Brain microvascular endothelial cell (primary cell): ENCODE measurements around the gene KCNT1.

Experiments
- DNase-seq: peaks from one replicate; pipeline ENCODE4 v3.0.0-alpha.2; 2020
- H3K27ac ChIP-seq: fragments of 250-450 bp; sonication (Bioruptor Pico); 2 replicates; pipeline ENCODE4 v1.5.1; 2020; ENCODE audit warnings: mild to moderate bottlenecking, moderate library complexity
- H3K27me3 ChIP-seq: fragments of 250-450 bp; sonication (Bioruptor Pico); replicated peaks from 2 replicates; pipeline ENCODE4 v1.5.1; 2020; ENCODE audit warnings: mild to moderate bottlenecking
- H3K36me3 ChIP-seq: fragments of 250-450 bp; sonication (Bioruptor Pico); replicated peaks from 2 replicates; pipeline ENCODE4 v1.5.1; 2020; ENCODE audit warnings: mild to moderate bottlenecking
- H3K4me3 ChIP-seq: 2 replicates; pipeline ENCODE4 v1.5.1; 2011; ENCODE audit warnings: low read depth, mild to moderate bottlenecking, control low read depth, low read length, moderate library complexity
- CTCF ChIP-seq: IDR thresholded peaks from 2 replicates; pipeline ENCODE4 v1.5.1; 2011; ENCODE audit warnings: low read depth, mild to moderate bottlenecking, moderate library complexity, low read length, control low read depth, inconsistent platforms; ENCODE audit errors: missing control alignments
- in situ Hi-C: cut with HindIII; loops from 2 replicates; pipeline ENCODE4 v1.10.0; 2017; ENCODE audit warnings: low sequenced_read_pairs, low pct_ligation_motif_present

Gene KCNT1

GRCh38 chr9:135696446-135696845, 5.5 kb upstream of the KCNT1 start:
- no peaks in the 10 kb centered on the region for H3K27me3 ChIP-seq

GRCh38 chr9:135697226-135697625, 4.8 kb upstream of the KCNT1 start:
- Histone ChIP-seq H3K36me3 (no peaks in the 10 kb centered on the region), H3K4me3 (no peak overlapping the region), H3K27me3 (no peaks in the 10 kb centered on the region), H3K27ac (no peak overlapping the region)
- in situ Hi-C loops = no loop called here
- TF ChIP-seq CTCF = no peak
- no peak for DNase-seq

More at GRCh38 chr9:135696446-135696845, 5.5 kb upstream of the KCNT1 start:
- no peak for TF ChIP-seq CTCF
- H3K36me3 ChIP-seq = no peaks in the 10 kb centered on the region
- DNase-seq = no peak
- H3K4me3 ChIP-seq = no peak overlapping the region
- in situ Hi-C loops = no loop called here
- H3K27ac ChIP-seq = no peak overlapping the region

GRCh38 chr9:135698236-135698635, 3.7 kb upstream of the KCNT1 start:
- no peak for DNase-seq
- Histone ChIP-seq H3K27ac (no peak overlapping the region), H3K4me3 (no peak overlapping the region), H3K27me3 (no peaks in the 10 kb centered on the region), H3K36me3 (no peaks in the 10 kb centered on the region)
- in situ Hi-C loops = no loop called here
- no peak for TF ChIP-seq CTCF

- DNase-seq = no peak
- no peak overlapping the region for H3K27ac ChIP-seq
- in situ Hi-C loops = no loop called here
- no peaks in the 10 kb centered on the region for H3K36me3 ChIP-seq
- no peak for TF ChIP-seq CTCF
- no peak overlapping the region for H3K4me3 ChIP-seq
- H3K27me3 ChIP-seq = peaks cover 3% of the 10 kb centered on the region
Measured at GRCh38 chr9:135698767-135699166, 3.2 kb upstream of the KCNT1 start.

GRCh38 chr9:135699440-135699839, 2.5 kb upstream of the KCNT1 start, which contains the start of gene SOHLH1:
Gene SOHLH1 (minus strand): TSS chr9:135699481. CDS start chr9:135699467, 14 bp downstream.
- H3K4me3 ChIP-seq = no peak within 1 kb of the TSS
- no peak for TF ChIP-seq CTCF
- H3K27ac ChIP-seq = no peak within 1 kb of the TSS
- DNase-seq = no peak
- peaks cover 3% of the 10 kb centered on the region for H3K27me3 ChIP-seq
- no peaks in the 10 kb centered on the region for H3K36me3 ChIP-seq
- in situ Hi-C loops = no loop called here

- peaks cover 3% of the 10 kb centered on the region for H3K27me3 ChIP-seq
- in situ Hi-C loops = no loop called here
- no peak overlapping the region for H3K27ac ChIP-seq
- DNase-seq = no peak
- H3K4me3 ChIP-seq = no peak overlapping the region
- no peak for TF ChIP-seq CTCF
- H3K36me3 ChIP-seq = no peaks in the 10 kb centered on the region
Measured at GRCh38 chr9:135700525-135700924, 1.5 kb upstream of the KCNT1 start.
